ENCODE data around the gene GRM2.

GRM2 gene

GRCh38 chr3:51706021-51706485 lies 815 bp upstream of the GRM2 start:
- no peak for FAIRE-seq

GRCh38 chr3:51708216-51708845 lies 1.5 kb downstream of the GRM2 start:
- no peak for FAIRE-seq

GRCh38 chr3:51709004-51709420 lies 2.1 kb downstream of the GRM2 start:
- no peak for FAIRE-seq

GRCh38 chr3:51709675-51710074 lies 2.8 kb downstream of the GRM2 start:
- no peak for FAIRE-seq

GRCh38 chr3:51710631-51711351 lies 3.9 kb downstream of the GRM2 start:
- no peak for FAIRE-seq

GRCh38 chr3:51711352-51712037 lies 4.6 kb downstream of the GRM2 start:
- no peak for FAIRE-seq

GRCh38 chr3:51712038-51712420 lies 5.2 kb downstream of the GRM2 start:
- FAIRE-seq: no peak

- no peak for FAIRE-seq
These were observed 5.7 kb downstream of the GRM2 start for GRCh38 chr3:51712511-51712931.

- no peak for FAIRE-seq
These were observed 6.1 kb downstream of the GRM2 start for GRCh38 chr3:51712963-51713362.

GRCh38 chr3:51715231-51715976 lies 8.5 kb downstream of the GRM2 start:
- FAIRE-seq: no peak

GRCh38 chr3:51715977-51716294 lies 9.1 kb downstream of the GRM2 start:
- FAIRE-seq: no peak

- FAIRE-seq: no peak
These were observed 9.9 kb downstream of the GRM2 start for GRCh38 chr3:51716805-51717204.

GRCh38 chr3:51717446-51717845 lies 10.6 kb downstream of the GRM2 start:
- no peak for FAIRE-seq

- FAIRE-seq: no peak
These were observed 11.1 kb downstream of the GRM2 start for GRCh38 chr3:51717947-51718346.

GRCh38 chr3:51718547-51719409 lies 11.9 kb downstream of the GRM2 start:
- no peak for FAIRE-seq

- FAIRE-seq: no peak
These were observed 12.7 kb downstream of the GRM2 start for GRCh38 chr3:51719410-51720025.

- no peak for FAIRE-seq
These were observed 13.6 kb downstream of the GRM2 start for GRCh38 chr3:51720292-51721061.

GRCh38 chr3:51721062-51721745 lies 14.3 kb downstream of the GRM2 start:
- no peak for FAIRE-seq

- no peak for FAIRE-seq
These were observed 15.5 kb downstream of the GRM2 start for GRCh38 chr3:51722362-51722761.

GRCh38 chr3:51727500-51727899 lies 20.6 kb downstream of the GRM2 start:
- no peak for FAIRE-seq
